ENCODE results near the gene ING3. TPM values are rescaled to one million over a fixed set of nuclear protein-coding genes. Genes with fewer than 3 reads are reported as not detected.
"Not testable (repeated sequence)": the region's sequence is repeated elsewhere in the genome, so short reads cannot be mapped to it uniquely, and the experiment has no call there.

ING3 gene
- total RNA-seq, 1 experiment from 2014 or later: 23.1 TPM

GRCh38 chr7:120981888-120982615 lies 31.5 kb downstream of the ING3 start:
- Histone ChIP-seq H2AK5ac (ENCODE audit: insufficient read length, low read length) (no peak overlapping the region), H2BK120ac (ENCODE audit: low read depth, low read length, poor library complexity, severe bottlenecking) (no peak overlapping the region), H3K27me3 (ENCODE audit: insufficient read depth, low read length) (no peaks in the 10 kb centered on the region; the same call in 1 of the 2 replicates), H2BK5ac (ENCODE audit: insufficient read length, low read length) (no peak overlapping the region), H3K56ac (ENCODE audit: insufficient read length, low read depth, low read length) (no peak overlapping the region), H3K23me2 (ENCODE audit: insufficient read length, low read depth, low read length, poor library complexity, severe bottlenecking) (no peaks in the 10 kb centered on the region), H3K4me1 (ENCODE audit: insufficient read depth, low read length) (no peaks in the 10 kb centered on the region), H3K79me2 (ENCODE audit: insufficient read depth, low read length) (no peaks in the 10 kb centered on the region), H3K18ac (ENCODE audit: insufficient read length, low read depth, low read length) (no peak overlapping the region), H3T11ph (ENCODE audit: low read length) (no peak overlapping the region), H4K91ac (ENCODE audit: insufficient read length, low read depth, low read length) (no peak overlapping the region), H3K23ac (ENCODE audit: insufficient read length, low read depth, low read length) (no peak overlapping the region), H4K8ac (replicated peaks; ENCODE audit: insufficient read length, low read depth, low read length) (no peak overlapping the region), H2AFZ (ENCODE audit: low read length) (no peak overlapping the region), H3K79me1 (ENCODE audit: insufficient read depth, low read depth, low read length, poor library complexity, severe bottlenecking) (no peaks in the 10 kb centered on the region), H2BK20ac (ENCODE audit: low read depth, low read length, poor library complexity, severe bottlenecking) (no peak overlapping the region), H3K9ac (ENCODE audit: extremely low read depth, insufficient read length, low read length) (no peak overlapping the region), H4K5ac (ENCODE audit: insufficient read length, low read depth, low read length) (no peak overlapping the region), H3K14ac (ENCODE audit: insufficient read depth, low read length) (no peak overlapping the region), H3K4me2 (ENCODE audit: insufficient read depth, insufficient read length, low read length) (no peak overlapping the region), H2BK15ac (ENCODE audit: low read depth, low read length) (no peak overlapping the region), H3K4ac (ENCODE audit: low read depth, low read length) (no peak overlapping the region), H3K27ac (ENCODE audit: insufficient read length, low read depth, low read length) (no peak overlapping the region), H4K20me1 (ENCODE audit: control insufficient read depth, insufficient read depth, insufficient read length) (no peaks in the 10 kb centered on the region), H2BK12ac (ENCODE audit: insufficient read length, low read depth, low read length) (no peak overlapping the region), H3K9me3 (ENCODE audit: control insufficient read depth, low read depth, low read length) (no peaks in the 10 kb centered on the region)
- H3K36me3 Mint-ChIP-seq (ENCODE audit: insufficient read depth in 1 of 3, low read depth in 3 of 3): no peaks in the 10 kb centered on the region
- H3K4me1 Mint-ChIP-seq: peaks cover 0 to 4% of the 10 kb centered on the region in 2 experiments; a peak in 2 of 4 replicates
- WGBS (ENCODE audit: extremely low coverage, insufficient read length, low lambda C conversion rate): no CpG with 5 or more reads among the region's 4 CpGs
- H3K9me3 Mint-ChIP-seq: no peaks in the 10 kb centered on the region
- H3K4me3 Mint-ChIP-seq: no peak overlapping the region
- no peak; the same call in 2 of the 3 replicates for TF ChIP-seq CTCF (conservative IDR thresholded peaks at IDR 0.05)
- peaks cover 2% of the 10 kb centered on the region; the same call in 1 of the 2 replicates for H3K27me3 Mint-ChIP-seq (ENCODE audit: low read depth)
- DNase-seq: no peak
- H3K27ac Mint-ChIP-seq: peak overlapping the region in 1 of 3 experiments; percentile 11; a peak in 1 of 7 replicates

DNA sequence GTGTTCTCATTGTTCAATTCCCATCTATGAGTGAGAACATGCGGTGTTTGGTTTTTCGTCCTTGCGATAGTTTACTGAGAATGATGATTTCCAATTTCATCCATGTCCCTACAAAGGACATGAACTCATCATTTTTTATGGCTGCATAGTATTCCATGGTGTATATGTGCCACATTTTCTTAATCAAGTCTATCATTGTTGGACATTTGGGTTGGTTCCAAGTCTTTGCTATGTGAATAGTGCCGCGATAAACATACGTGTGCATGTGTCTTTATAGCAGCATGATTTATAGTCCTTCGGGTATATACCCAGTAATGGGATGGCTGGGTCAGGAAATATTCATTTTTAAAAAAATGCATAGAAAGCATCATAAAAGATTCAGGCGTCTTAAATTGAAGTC lies 33.0 kb downstream of the ING3 start:
- H3K79me2 ChIP-seq (ENCODE audit: insufficient read depth, low read length); H3K27ac ChIP-seq (ENCODE audit: insufficient read length, low read depth, low read length); H3K4me1 Mint-ChIP-seq; H2BK12ac ChIP-seq (ENCODE audit: insufficient read length, low read depth, low read length); H3K36me3 Mint-ChIP-seq (ENCODE audit: insufficient read depth in 1 of 3, low read depth in 3 of 3); H3K9me3 Mint-ChIP-seq; H3K23me2 ChIP-seq (ENCODE audit: insufficient read length, low read depth, low read length, poor library complexity, severe bottlenecking); H3K4me3 Mint-ChIP-seq; H3K18ac ChIP-seq (ENCODE audit: insufficient read length, low read depth, low read length); H3K14ac ChIP-seq (ENCODE audit: insufficient read depth, low read length); H3T11ph ChIP-seq (ENCODE audit: low read length); H3K27ac Mint-ChIP-seq; H3K27me3 ChIP-seq (ENCODE audit: insufficient read depth, low read length); H2BK120ac ChIP-seq (ENCODE audit: low read depth, low read length, poor library complexity, severe bottlenecking); H2BK15ac ChIP-seq (ENCODE audit: low read depth, low read length); H3K56ac ChIP-seq (ENCODE audit: insufficient read length, low read depth, low read length); H4K20me1 ChIP-seq (ENCODE audit: control insufficient read depth, insufficient read depth, insufficient read length); H3K9me3 ChIP-seq (ENCODE audit: control insufficient read depth, low read depth, low read length); H3K4me1 ChIP-seq (ENCODE audit: insufficient read depth, low read length); H2BK5ac ChIP-seq (ENCODE audit: insufficient read length, low read length); H2BK20ac ChIP-seq (ENCODE audit: low read depth, low read length, poor library complexity, severe bottlenecking); H3K9ac ChIP-seq (ENCODE audit: extremely low read depth, insufficient read length, low read length); H4K91ac ChIP-seq (ENCODE audit: insufficient read length, low read depth, low read length); DNase-seq; H3K79me1 ChIP-seq (ENCODE audit: insufficient read depth, low read depth, low read length, poor library complexity, severe bottlenecking); H2AFZ ChIP-seq (ENCODE audit: low read length); H3K4ac ChIP-seq (ENCODE audit: low read depth, low read length); H3K23ac ChIP-seq (ENCODE audit: insufficient read length, low read depth, low read length); H4K5ac ChIP-seq (ENCODE audit: insufficient read length, low read depth, low read length); H4K8ac ChIP-seq (replicated peaks; ENCODE audit: insufficient read length, low read depth, low read length); H2AK5ac ChIP-seq (ENCODE audit: insufficient read length, low read length); H3K4me2 ChIP-seq (ENCODE audit: insufficient read depth, insufficient read length, low read length): not testable (repeated sequence)
- whole genome bisulfite sequencing (ENCODE audit: extremely low coverage, insufficient read length, low lambda C conversion rate): no CpG with 5 or more reads among the region's 8 CpGs
- H3K27me3 Mint-ChIP-seq (ENCODE audit: low read depth): peaks cover 12% of the 10 kb centered on the region
